PC-9 (cell line): Measurements from ENCODE around the gene FUT8. TPM values are rescaled to one million over a fixed set of nuclear protein-coding genes. Genes with fewer than 3 reads are reported as not detected.
"Not testable (repeated sequence)": the region's sequence is repeated elsewhere in the genome, so short reads cannot be mapped to it uniquely, and the experiment has no call there.

Source experiments
- BruUV-seq: library from RNA; stranded (reverse); fragments of 400-500 nt; replicated peaks from 2 replicates; lab custom pipeline; 2021; lab: Mats Ljungman, UMichigan
- CTCF ChIA-PET: fragments of 300-600 bp; sonication (Branson Sonifier 250); formaldehyde crosslinking; loops from one replicate; lab custom pipeline; 2022; ENCODE audit warnings: antibody characterized with exemption; lab: Charles Lee
- POLR2A ChIA-PET: fragments of 300-600 bp; sonication (Branson Sonifier 250); formaldehyde crosslinking; loops from one replicate; lab custom pipeline; 2022; ENCODE audit warnings: antibody characterized with exemption; ENCODE audit not compliant: unreplicated experiment; lab: Charles Lee
- DNase-seq, 2 experiments: peaks; one replicate each; pipeline versions ENCODE4 v3.0.0 to v3.0.0-alpha.2; 2015 to 2022; ENCODE audit warnings: mixed read lengths in 1 of 2
- H2AFZ ChIP-seq: fragments of 200-600 bp; sonication (generic); 2 replicates; pipeline ENCODE4 v1.8.1; 2017; ENCODE audit warnings: antibody characterized with exemption
- H3F3A ChIP-seq: fragments of 200-600 bp; sonication (generic); 2 replicates; pipeline ENCODE4 v1.8.1; 2017; ENCODE audit warnings: antibody characterized with exemption, mild to moderate bottlenecking, low read depth; ENCODE audit not compliant: insufficient read depth
- H3K27ac ChIP-seq: fragments of 200-600 bp; sonication (generic); 2 replicates; pipeline ENCODE4 v1.6.1; 2016; ENCODE audit warnings: mixed run types
- H3K27me3 ChIP-seq: fragments of 200-600 bp; sonication (generic); 2 replicates; pipeline ENCODE4 v1.6.1; 2016; ENCODE audit warnings: low read depth, mixed run types; ENCODE audit not compliant: insufficient read depth
- H3K36me3 ChIP-seq: fragments of 200-600 bp; sonication (generic); 2 replicates; pipeline ENCODE4 v1.6.1; 2016; ENCODE audit warnings: low read depth, mixed run types
- H3K4me1 ChIP-seq: fragments of 200-600 bp; sonication (generic); replicated peaks from 2 replicates; pipeline ENCODE4 v1.6.1; 2016; ENCODE audit warnings: mixed run types; ENCODE audit not compliant: insufficient read depth
- H3K4me2 ChIP-seq: fragments of 200-600 bp; sonication (generic); 2 replicates; pipeline ENCODE4 v1.6.1; 2017; ENCODE audit warnings: mixed run types
- H3K4me3 ChIP-seq: fragments of 200-600 bp; sonication (generic); 2 replicates; pipeline ENCODE4 v1.6.1; 2016; ENCODE audit warnings: mixed run types
- H3K79me2 ChIP-seq: fragments of 200-600 bp; sonication (generic); 2 replicates; pipeline ENCODE4 v1.6.1; 2017; ENCODE audit warnings: low read depth, mixed run types
- H3K9me2 ChIP-seq: fragments of 200-600 bp; sonication (generic); 2 replicates; pipeline ENCODE4 v1.8.1; 2017; ENCODE audit warnings: mild to moderate bottlenecking; ENCODE audit not compliant: insufficient read depth
- H3K9me3 ChIP-seq: fragments of 200-600 bp; sonication (generic); 2 replicates; pipeline ENCODE4 v1.8.1; 2016; ENCODE audit warnings: low read depth; ENCODE audit not compliant: insufficient read depth
- H4K20me1 ChIP-seq: fragments of 200-600 bp; sonication (generic); 2 replicates; pipeline ENCODE4 v1.8.1; 2017; ENCODE audit not compliant: insufficient read depth
- CTCF ChIP-seq: fragments of 200-600 bp; sonication (generic); conservative IDR thresholded peaks from 2 replicates; pipeline ENCODE4 v1.6.1; 2017; ENCODE audit warnings: mixed run types, antibody characterized with exemption, mild to moderate bottlenecking, moderate library complexity
- EZH2 ChIP-seq: fragments of 200-600 bp; sonication (generic); IDR thresholded peaks from 2 replicates; pipeline ENCODE4 v1.8.0; 2017; ENCODE audit warnings: antibody characterized with exemption, low read depth
- intact Hi-C: fragments of 100-400 bp; cut with micrococcal nuclease; formaldehyde crosslinking; loops from one replicate; pipeline ENCODE4 v1.10.0; 2022; ENCODE audit not compliant: unreplicated experiment
- total RNA-seq: library from RNA; stranded (reverse); gene quantifications from 2 replicates; pipeline ENCODE4 v1.2.3, GENCODE V29; 2021

FUT8 gene
- total RNA-seq, 1 experiment from 2014 or later = 134 TPM

- peaks cover 83% of the 10 kb centered on the region for H3K79me2 ChIP-seq
- peaks cover 46% of the 10 kb centered on the region for H3F3A ChIP-seq
- H2AFZ ChIP-seq = no peak overlapping the region
- H3K4me1 ChIP-seq = no peaks in the 10 kb centered on the region
- BruUV-seq = no TSS peak
- peaks cover 10% of the 10 kb centered on the region for H4K20me1 ChIP-seq
- peaks cover 31% of the 10 kb centered on the region for H3K36me3 ChIP-seq
- intact Hi-C loops = no loop called here
- no peaks in the 10 kb centered on the region for H3K9me3 ChIP-seq
- TF ChIP-seq CTCF (no peak), EZH2 (no peak)
- peak overlapping the region; percentile 20 for H3K27ac ChIP-seq
- DNase-seq = no peak
- no peak overlapping the region for H3K4me3 ChIP-seq
- POLR2A ChIA-PET = interaction anchor here (0.6 to 0.7 kb wide), 2 partner anchors 13 to 334 kb away, joined by 3 to 4 read pairs; no protein-coding TSS in a partner anchor
- no peaks in the 10 kb centered on the region for H3K9me2 ChIP-seq
- CTCF ChIA-PET = no interaction called here
- H3K4me2 ChIP-seq = no peak overlapping the region
- H3K27me3 ChIP-seq = no peaks in the 10 kb centered on the region
These were observed 49.2 kb downstream of the FUT8 start for GRCh38 chr14:65461730-65462129.

GRCh38 chr14:65462411-65462810, 49.9 kb downstream of the FUT8 start:
- Histone ChIP-seq H3K4me1 (no peaks in the 10 kb centered on the region), H3K79me2 (peaks cover 87% of the 10 kb centered on the region), H3K9me3 (no peaks in the 10 kb centered on the region), H3K27me3 (no peaks in the 10 kb centered on the region), H3F3A (peaks cover 40% of the 10 kb centered on the region), H3K27ac (peak overlapping the region; percentile 20), H3K4me2 (no peak overlapping the region), H3K4me3 (no peak overlapping the region), H3K9me2 (no peaks in the 10 kb centered on the region), H2AFZ (no peak overlapping the region), H3K36me3 (peaks cover 31% of the 10 kb centered on the region), H4K20me1 (peaks cover 10% of the 10 kb centered on the region)
- POLR2A ChIA-PET = no interaction called here
- intact Hi-C loops = no loop called here
- CTCF ChIA-PET = no interaction called here
- DNase-seq = no peak
- no TSS peak for BruUV-seq
- TF ChIP-seq CTCF (no peak), EZH2 (no peak)

GRCh38 chr14:65465584-65465983, 53.1 kb downstream of the FUT8 start:
- peaks cover 44% of the 10 kb centered on the region for H3F3A ChIP-seq
- ChIA-PET POLR2A (no interaction called here), CTCF (interaction anchor here (0.6 kb wide), 1 partner anchor 195 kb away, joined by 3 read pairs; no protein-coding TSS in a partner anchor)
- no peak for DNase-seq
- intact Hi-C loops = no loop called here
- TF ChIP-seq CTCF (no peak), EZH2 (no peak)
- H3K4me2 ChIP-seq = no peak overlapping the region
- H3K4me1 ChIP-seq = peaks cover 2% of the 10 kb centered on the region
- peaks cover 18% of the 10 kb centered on the region for H3K36me3 ChIP-seq
- peaks cover 32% of the 10 kb centered on the region for H4K20me1 ChIP-seq
- H3K9me3 ChIP-seq = no peaks in the 10 kb centered on the region
- H3K79me2 ChIP-seq = peaks cover 97% of the 10 kb centered on the region
- H3K9me2 ChIP-seq = no peaks in the 10 kb centered on the region
- H3K27ac ChIP-seq = peak overlapping the region; percentile 34; the same call in 1 of the 2 replicates
- no peaks in the 10 kb centered on the region for H3K27me3 ChIP-seq
- H2AFZ ChIP-seq = no peak overlapping the region
- H3K4me3 ChIP-seq = no peak overlapping the region
- BruUV-seq = no TSS peak

- CTCF ChIA-PET, DNase-seq, H2AFZ ChIP-seq, H3K4me3 ChIP-seq, intact Hi-C loops, H3K9me2 ChIP-seq, H3K27ac ChIP-seq, BruUV-seq, H3K36me3 ChIP-seq, H3K4me2 ChIP-seq, POLR2A ChIA-PET, H3K27me3 ChIP-seq, H3K9me3 ChIP-seq: not testable (repeated sequence)
- Histone ChIP-seq H4K20me1 (peaks cover 43% of the 10 kb centered on the region), H3F3A (peaks cover 54% of the 10 kb centered on the region), H3K79me2 (peaks cover 97% of the 10 kb centered on the region), H3K4me1 (peaks cover 22% of the 10 kb centered on the region)
These were observed 55.4 kb downstream of the FUT8 start for GRCh38 chr14:65467926-65468325.
